HCT116 (cell line): Measurements from ENCODE around the gene BPIFB6. TPM values are rescaled to one million over a fixed set of nuclear protein-coding genes. Genes with fewer than 3 reads are reported as not detected.

Experiments
- ATAC-seq: fragments of 200-7000 bp; cut with Tn5 transposase; 2 replicates; pipeline ENCODE4 v1.9.1; 2020; ENCODE audit warnings: mild to moderate bottlenecking, moderate library complexity
- BruUV-seq: library from RNA; stranded (reverse); fragments of 400-500 nt; replicated peaks from 2 replicates; lab custom pipeline; 2021; lab: Mats Ljungman, UMichigan
- CTCF ChIA-PET: fragments of 300-600 bp; sonication (Branson Sonifier 250); formaldehyde crosslinking; loops from one replicate; lab custom pipeline; 2021; ENCODE audit warnings: antibody characterized with exemption; lab: Charles Lee
- POLR2A ChIA-PET: fragments of 300-600, 350-600 bp; sonication (Branson Sonifier 250); formaldehyde crosslinking; loops from one replicate; lab custom pipeline; 2021; ENCODE audit warnings: antibody characterized with exemption; lab: Charles Lee
- RAD21 ChIA-PET, 2 experiments: fragments of 300-600 bp; sonication (Branson Sonifier 250); formaldehyde crosslinking; loops; one replicate each; lab custom pipeline; 2023; ENCODE audit warnings: low total read pairs in 2 of 2; ENCODE audit not compliant: uncharacterized antibody in 2 of 2, unreplicated experiment in 2 of 2, low non-redundant PET in 1 of 2; lab: Charles Lee
- DNase-seq: peaks from one replicate; pipeline ENCODE4 v3.0.0-alpha.2; 2010; ENCODE audit warnings: low read depth, low spot score
- H2AFZ ChIP-seq: fragments of 200-600 bp; shearing (Covaris generic), sonication (generic); 2 replicates; pipeline ENCODE4 v1.6.1; 2017; ENCODE audit warnings: low read depth, mixed run types, mixed read lengths, antibody characterized with exemption, low read length; ENCODE audit not compliant: poor library complexity, severe bottlenecking
- H3K27ac ChIP-seq: 2 replicates; pipeline ENCODE4 v1.5.1; 2012; ENCODE audit warnings: low read depth, low read length
- H3K27me3 ChIP-seq: fragments of 200-600 bp; sonication (generic); 2 replicates; pipeline ENCODE4 v1.6.1; 2016; ENCODE audit warnings: mixed run types, low read length, mixed read lengths; ENCODE audit not compliant: insufficient read depth
- H3K36me3 ChIP-seq, 2 experiments: fragments of 200-500 bp in 1 of 2; fragments of 200-600 bp in 1 of 2; sonication (Bioruptor generic) in 1 of 2; sonication (generic) in 1 of 2; 2 replicates each; pipeline versions ENCODE4 v1.5.1 to v1.6.1; 2014 to 2016; ENCODE audit warnings: low read length in 2 of 2, inconsistent platforms in 1 of 2, mixed read lengths in 1 of 2, mixed run types in 1 of 2; ENCODE audit not compliant: insufficient read depth in 2 of 2, control insufficient read depth in 1 of 2
- H3K4me1 ChIP-seq, 2 experiments: fragments of 200-600 bp in 1 of 2; sonication (generic) in 1 of 2; 2 replicates each; pipeline versions ENCODE4 v1.5.1 to v1.6.1; 2012 to 2017; ENCODE audit warnings: low read length in 2 of 2, inconsistent platforms in 1 of 2, mild to moderate bottlenecking in 1 of 2, mixed read lengths in 1 of 2, mixed run types in 1 of 2, moderate library complexity in 1 of 2; ENCODE audit not compliant: insufficient read depth in 2 of 2, control insufficient read depth in 1 of 2
- H3K4me2 ChIP-seq: fragments of 200-600 bp; sonication (generic); 2 replicates; pipeline ENCODE4 v1.6.1; 2017; ENCODE audit warnings: mixed run types, low read length, mixed read lengths
- H3K4me3 ChIP-seq, 2 experiments: fragments of 200-600 bp in 1 of 2; sonication (generic) in 1 of 2; replicated peaks in 1 of 2; 2 replicates each; pipeline ENCODE4 v1.5.1; 2011 to 2016; ENCODE audit warnings: low read length in 2 of 2, control low read depth in 1 of 2, low read depth in 1 of 2, mild to moderate bottlenecking in 1 of 2, mixed read lengths in 1 of 2, mixed run types in 1 of 2
- H3K79me2 ChIP-seq: fragments of 200-600 bp; sonication (generic); 2 replicates; pipeline ENCODE4 v1.6.1; 2017; ENCODE audit warnings: mild to moderate bottlenecking, mixed run types, low read length, moderate library complexity, mixed read lengths; ENCODE audit not compliant: insufficient read depth
- H3K9ac ChIP-seq: fragments of 200-600 bp; sonication (generic); 2 replicates; pipeline ENCODE4 v1.6.1; 2016; ENCODE audit warnings: low read length, mixed read lengths
- H3K9me2 ChIP-seq: fragments of 200-600 bp; sonication (generic), shearing (Covaris generic); 2 replicates; pipeline ENCODE4 v1.6.1; 2017; ENCODE audit warnings: mixed run types, mild to moderate bottlenecking, moderate library complexity; ENCODE audit not compliant: insufficient read depth
- H3K9me3 ChIP-seq, 2 experiments: fragments of 200-500 bp in 1 of 2; fragments of 200-600 bp in 1 of 2; sonication (Bioruptor generic) in 1 of 2; sonication (generic) in 1 of 2; 2 replicates each; pipeline ENCODE4 v1.6.1; 2014 to 2017; ENCODE audit warnings: low read length in 2 of 2, mixed read lengths in 2 of 2, inconsistent platforms in 1 of 2, low read depth in 1 of 2, mild to moderate bottlenecking in 1 of 2, mixed run types in 1 of 2, moderate library complexity in 1 of 2; ENCODE audit not compliant: control insufficient read depth in 1 of 2, insufficient read depth in 1 of 2
- H4K20me1 ChIP-seq: fragments of 200-600 bp; sonication (generic), shearing (Covaris generic); 2 replicates; pipeline ENCODE4 v1.6.1; 2017; ENCODE audit warnings: mixed run types, mild to moderate bottlenecking, moderate library complexity; ENCODE audit not compliant: insufficient read depth
- CBX3 ChIP-seq: IDR thresholded peaks from 2 replicates; pipeline ENCODE4 v1.6.1; 2012; ENCODE audit warnings: low read depth
- CEBPB ChIP-seq: IDR thresholded peaks from 2 replicates; pipeline ENCODE4 v1.6.1; 2012; ENCODE audit warnings: low read depth
- EGR1 ChIP-seq: IDR thresholded peaks from 2 replicates; pipeline ENCODE4 v1.6.1; 2012; ENCODE audit warnings: low read depth
- ELF1 ChIP-seq: IDR thresholded peaks from 2 replicates; pipeline ENCODE4 v1.6.1; 2012; ENCODE audit warnings: low read depth, borderline replicate concordance
- EZH2 ChIP-seq: fragments of 200-600 bp; sonication (generic); IDR thresholded peaks from 2 replicates; pipeline ENCODE4 v1.6.1; 2017; ENCODE audit warnings: antibody characterized with exemption, mixed run types
- EZH2phosphoT487 ChIP-seq: fragments of 200-600 bp; IDR thresholded peaks from 2 replicates; pipeline ENCODE4 v1.6.1; 2018; ENCODE audit warnings: antibody characterized with exemption, borderline replicate concordance
- FOSL1 ChIP-seq: IDR thresholded peaks from 2 replicates; pipeline ENCODE4 v1.6.1; 2012; ENCODE audit warnings: low read depth
- JUND ChIP-seq: IDR thresholded peaks from 2 replicates; pipeline ENCODE4 v1.6.1; 2012
- POLR2A ChIP-seq: IDR thresholded peaks from 2 replicates; pipeline ENCODE4 v1.7.0; 2011; ENCODE audit warnings: borderline replicate concordance; ENCODE audit not compliant: insufficient read depth, insufficient read length; ENCODE audit errors: extremely low read depth
- POLR2AphosphoS5 ChIP-seq: IDR thresholded peaks from 2 replicates; pipeline ENCODE4 v1.6.1; 2011; ENCODE audit warnings: mild to moderate bottlenecking, low read depth, low read length, moderate library complexity
- SP1 ChIP-seq: IDR thresholded peaks from 2 replicates; pipeline ENCODE4 v1.6.1; 2012; ENCODE audit warnings: low read depth
- YY1 ChIP-seq: IDR thresholded peaks from 2 replicates; pipeline ENCODE4 v1.6.1; 2011; ENCODE audit warnings: low read length, low read depth, moderate library complexity, mild to moderate bottlenecking; ENCODE audit not compliant: insufficient replicate concordance; ENCODE audit errors: extremely low read depth
- ZFX ChIP-seq: fragments of 450-650 bp; IDR thresholded peaks from 2 replicates; pipeline ENCODE4 v1.6.1; 2017
- intact Hi-C: fragments of 100-400 bp; cut with micrococcal nuclease; formaldehyde crosslinking; loops from 2 replicates; pipeline ENCODE4 v1.10.0; 2022
- total RNA-seq: library from RNA; stranded (reverse); gene quantifications from one replicate; pipeline ENCODE4 v1.2.1, GENCODE V29; 2021; ENCODE audit not compliant: unreplicated experiment
- TF ChIP-seq, protein P1 (sequence below): IDR thresholded peaks from 2 replicates; pipeline ENCODE4 v1.6.1; 2012
- TF ChIP-seq, protein P2 (sequence below): IDR thresholded peaks from 2 replicates; pipeline ENCODE4 v1.6.1; 2012; ENCODE audit warnings: low read depth

The BPIFB6 gene
- total RNA-seq, 1 experiment from 2014 or later: not detected

DNA sequence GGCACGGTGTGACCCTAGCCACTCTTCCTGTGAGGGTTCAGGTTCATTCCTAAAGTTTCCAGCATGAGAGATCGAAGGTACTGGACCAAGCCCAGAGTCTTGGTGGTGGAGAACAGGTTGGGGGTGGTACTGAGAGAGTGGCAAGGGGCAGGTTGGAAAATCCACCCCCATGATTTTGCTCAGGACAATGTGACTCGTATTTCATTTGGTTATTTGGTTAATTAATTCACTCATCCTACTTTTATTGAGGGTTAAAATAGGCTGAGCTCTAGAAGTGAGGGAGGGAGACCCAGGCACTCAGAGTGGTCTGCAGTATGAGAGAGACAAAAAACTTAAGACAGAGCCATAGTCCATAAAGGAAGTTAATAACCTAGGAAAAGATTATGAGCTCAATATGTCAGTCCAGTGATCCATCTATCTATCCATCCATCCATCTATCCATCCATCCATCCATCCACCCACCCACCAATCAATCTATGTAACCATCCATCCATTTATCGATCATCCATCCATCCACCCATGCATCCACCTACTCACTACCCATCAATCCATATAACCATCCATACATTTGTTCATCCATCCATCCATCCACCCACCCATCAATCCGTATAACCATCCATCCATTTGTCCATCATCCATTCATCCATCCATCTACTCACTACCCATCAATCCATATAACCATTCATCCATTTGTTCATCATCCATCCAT, 6.7 kb upstream of the BPIFB6 start:
- H3K4me3 ChIP-seq: no peak overlapping the region
- no peak for DNase-seq
- CTCF ChIA-PET: no interaction called here

More for the DNA sequence above, 6.7 kb upstream of the BPIFB6 start:
- ATAC-seq: no peak
- no peak for TF ChIP-seq ELF1
- TF ChIP-seq SP1: no peak
- TF ChIP-seq FOSL1: no peak
- no peak for TF ChIP-seq POLR2A
- TF ChIP-seq, protein P1, sequence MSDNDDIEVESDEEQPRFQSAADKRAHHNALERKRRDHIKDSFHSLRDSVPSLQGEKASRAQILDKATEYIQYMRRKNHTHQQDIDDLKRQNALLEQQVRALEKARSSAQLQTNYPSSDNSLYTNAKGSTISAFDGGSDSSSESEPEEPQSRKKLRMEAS: no peak
- TF ChIP-seq POLR2AphosphoS5: no peak
- TF ChIP-seq CBX3: no peak
- no peak for TF ChIP-seq ZFX
- TF ChIP-seq, protein P2, sequence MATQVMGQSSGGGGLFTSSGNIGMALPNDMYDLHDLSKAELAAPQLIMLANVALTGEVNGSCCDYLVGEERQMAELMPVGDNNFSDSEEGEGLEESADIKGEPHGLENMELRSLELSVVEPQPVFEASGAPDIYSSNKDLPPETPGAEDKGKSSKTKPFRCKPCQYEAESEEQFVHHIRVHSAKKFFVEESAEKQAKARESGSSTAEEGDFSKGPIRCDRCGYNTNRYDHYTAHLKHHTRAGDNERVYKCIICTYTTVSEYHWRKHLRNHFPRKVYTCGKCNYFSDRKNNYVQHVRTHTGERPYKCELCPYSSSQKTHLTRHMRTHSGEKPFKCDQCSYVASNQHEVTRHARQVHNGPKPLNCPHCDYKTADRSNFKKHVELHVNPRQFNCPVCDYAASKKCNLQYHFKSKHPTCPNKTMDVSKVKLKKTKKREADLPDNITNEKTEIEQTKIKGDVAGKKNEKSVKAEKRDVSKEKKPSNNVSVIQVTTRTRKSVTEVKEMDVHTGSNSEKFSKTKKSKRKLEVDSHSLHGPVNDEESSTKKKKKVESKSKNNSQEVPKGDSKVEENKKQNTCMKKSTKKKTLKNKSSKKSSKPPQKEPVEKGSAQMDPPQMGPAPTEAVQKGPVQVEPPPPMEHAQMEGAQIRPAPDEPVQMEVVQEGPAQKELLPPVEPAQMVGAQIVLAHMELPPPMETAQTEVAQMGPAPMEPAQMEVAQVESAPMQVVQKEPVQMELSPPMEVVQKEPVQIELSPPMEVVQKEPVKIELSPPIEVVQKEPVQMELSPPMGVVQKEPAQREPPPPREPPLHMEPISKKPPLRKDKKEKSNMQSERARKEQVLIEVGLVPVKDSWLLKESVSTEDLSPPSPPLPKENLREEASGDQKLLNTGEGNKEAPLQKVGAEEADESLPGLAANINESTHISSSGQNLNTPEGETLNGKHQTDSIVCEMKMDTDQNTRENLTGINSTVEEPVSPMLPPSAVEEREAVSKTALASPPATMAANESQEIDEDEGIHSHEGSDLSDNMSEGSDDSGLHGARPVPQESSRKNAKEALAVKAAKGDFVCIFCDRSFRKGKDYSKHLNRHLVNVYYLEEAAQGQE: no peak
- no peak for TF ChIP-seq YY1
- TF ChIP-seq EZH2: no peak
- no peak for TF ChIP-seq EZH2phosphoT487
- no peak for TF ChIP-seq EGR1
- TF ChIP-seq JUND: no peak
- TF ChIP-seq CEBPB: no peak
- Histone ChIP-seq H2AFZ (no peak overlapping the region), H4K20me1 (no peaks in the 10 kb centered on the region), H3K9me3 (no peaks in the 10 kb centered on the region; a peak in 1 of 4 replicates), H3K79me2 (no peaks in the 10 kb centered on the region), H3K9me2 (no peaks in the 10 kb centered on the region), H3K36me3 (no peaks in the 10 kb centered on the region), H3K9ac (no peak overlapping the region), H3K27me3 (peaks cover 29% of the 10 kb centered on the region; the same call in 1 of the 2 replicates), H3K4me2 (no peak overlapping the region), H3K27ac (no peak overlapping the region), H3K4me1 (no peaks in the 10 kb centered on the region)
- BruUV-seq: no TSS peak
- POLR2A ChIA-PET: no interaction called here
- intact Hi-C loops: no loop called here
- RAD21 ChIA-PET: no interaction called here
